Stimulated activated CD8-positive, alpha-beta memory T cell treated with anti-CD3 and anti-CD28 coated beads, Interleukin-2, amount 100 ng/mL, for 48 hours (primary cell): ENCODE measurements around the gene TMEM132A.

Experiments used
- DNase-seq, 2 donors: peaks; one replicate each; pipeline ENCODE4 v3.0.0-alpha.2; 2020; ENCODE audit warnings: low read depth in 2 of 2

Gene TMEM132A

GRCh38 chr11:60936467-60937143 lies 12.3 kb downstream of the TMEM132A start:
- DNase-seq = no peak

GRCh38 chr11:60937144-60937527 lies 12.9 kb downstream of the TMEM132A start:
- DNase-seq = no peak

GRCh38 chr11:60937811-60938210 lies 13.6 kb downstream of the TMEM132A start:
- DNase-seq = no peak

GRCh38 chr11:60938500-60938899 lies 14.2 kb downstream of the TMEM132A start:
- DNase-seq = no peak

- no peak for DNase-seq
Observed at GRCh38 chr11:60939301-60939700, 15.0 kb downstream of the TMEM132A start.

GRCh38 chr11:60939855-60940254 lies 15.6 kb downstream of the TMEM132A start:
- no peak for DNase-seq

- DNase-seq = no peak
Observed at GRCh38 chr11:60941371-60942119, 17.3 kb downstream of the TMEM132A start.

- DNase-seq = no peak
Observed at GRCh38 chr11:60942219-60942618, 18.0 kb downstream of the TMEM132A start.

- no peak for DNase-seq
Observed at GRCh38 chr11:60942970-60943565, 18.8 kb downstream of the TMEM132A start.

- DNase-seq = no peak
Observed at GRCh38 chr11:60944490-60945294, 20.4 kb downstream of the TMEM132A start.

- no peak for DNase-seq
Observed at GRCh38 chr11:60945295-60945667, 21.0 kb downstream of the TMEM132A start.

GRCh38 chr11:60946601-60947264 lies 22.5 kb downstream of the TMEM132A start:
- DNase-seq = no peak

- no peak for DNase-seq
Observed at GRCh38 chr11:60947700-60948099, 23.4 kb downstream of the TMEM132A start.

GRCh38 chr11:60948250-60948649 lies 24.0 kb downstream of the TMEM132A start:
- DNase-seq = no peak

GRCh38 chr11:60950024-60950423 lies 25.8 kb downstream of the TMEM132A start:
- no peak for DNase-seq

GRCh38 chr11:60950933-60951605 lies 26.8 kb downstream of the TMEM132A start:
- no peak for DNase-seq

- no peak for DNase-seq
Observed at GRCh38 chr11:60951606-60951903, 27.3 kb downstream of the TMEM132A start.

- DNase-seq = no peak
Observed at GRCh38 chr11:60951904-60952741, 27.9 kb downstream of the TMEM132A start, which contains the start of gene SLC15A3. Gene SLC15A3, minus strand, starts transcription at chr11:60952176. Its CDS starts 625 bp downstream, at chr11:60951551.

- DNase-seq = no peak
Observed at GRCh38 chr11:60952742-60953170, 28.5 kb downstream of the TMEM132A start.

GRCh38 chr11:60953781-60954180 lies 29.5 kb downstream of the TMEM132A start:
- DNase-seq = no peak
